GM18520 (cell line): Measurements from ENCODE around the gene UBE2M.

Experiments used
- ATAC-seq: cut with Tn5 transposase; IDR thresholded peaks from one replicate; pipeline ENCODE4 v1.9.1; 2021; ENCODE audit not compliant: unreplicated experiment

UBE2M gene

DNA sequence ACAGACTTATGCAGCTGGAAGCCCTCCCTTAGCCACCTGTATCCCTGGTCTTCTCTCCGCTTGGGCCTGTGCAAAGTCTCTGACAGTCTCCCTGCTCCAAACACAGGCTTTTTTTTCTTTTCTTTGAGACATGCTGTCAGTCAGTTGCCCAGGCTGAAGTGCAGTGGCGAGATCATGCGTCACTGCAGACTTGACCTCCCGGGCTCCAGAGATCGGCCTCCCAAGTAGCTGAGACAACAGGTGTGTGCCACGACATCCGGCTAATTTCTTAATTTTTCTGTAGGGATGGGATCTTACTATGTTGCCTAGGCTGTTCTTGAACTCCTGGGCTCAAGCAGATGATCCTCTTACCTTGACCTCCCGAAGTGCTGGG, 13.2 kb upstream of the UBE2M start:
- no peak for ATAC-seq

DNA sequence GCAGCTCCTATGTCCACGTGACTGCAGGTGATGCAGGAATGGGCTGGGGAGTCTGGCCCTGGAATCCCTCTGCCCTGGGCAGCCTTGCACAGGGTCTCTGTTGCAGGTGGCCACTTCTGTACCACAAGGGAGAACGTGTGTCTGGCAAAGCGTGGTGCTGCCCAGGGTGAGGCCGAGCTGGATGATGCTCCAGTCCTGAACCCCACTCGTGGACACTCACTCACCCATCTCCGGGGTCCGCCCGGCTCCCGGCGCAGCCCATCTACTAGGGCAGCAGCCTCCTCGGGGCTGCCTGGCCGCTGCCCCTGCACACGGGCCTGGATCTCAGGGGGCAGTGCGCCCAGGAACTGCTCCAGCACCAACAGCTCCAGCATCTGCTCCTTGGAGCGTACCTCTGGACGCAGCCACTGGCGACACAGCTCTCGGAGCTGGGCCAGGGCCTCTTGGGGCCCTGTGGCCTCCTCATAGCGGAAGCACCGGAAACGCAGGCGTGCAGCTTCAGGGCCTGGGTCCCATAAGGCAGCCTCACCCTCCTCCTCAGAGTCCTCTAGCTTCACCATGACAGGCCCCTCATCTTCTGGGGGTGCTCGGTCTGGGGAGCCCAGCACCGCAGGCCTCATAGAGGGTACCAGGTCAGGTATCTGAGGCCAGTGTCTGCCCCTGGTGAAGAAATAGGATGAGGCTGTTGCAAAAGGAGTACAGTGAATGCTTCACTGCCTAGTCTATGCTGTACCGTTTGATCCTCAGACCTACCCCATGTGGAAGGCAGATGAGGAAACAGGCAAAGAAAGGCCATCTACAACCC, 12.6 kb upstream of the UBE2M start:
- ATAC-seq = no peak

GRCh38 chr19:58569943-58570670, 11.7 kb upstream of the UBE2M start:
- ATAC-seq = no peak

DNA sequence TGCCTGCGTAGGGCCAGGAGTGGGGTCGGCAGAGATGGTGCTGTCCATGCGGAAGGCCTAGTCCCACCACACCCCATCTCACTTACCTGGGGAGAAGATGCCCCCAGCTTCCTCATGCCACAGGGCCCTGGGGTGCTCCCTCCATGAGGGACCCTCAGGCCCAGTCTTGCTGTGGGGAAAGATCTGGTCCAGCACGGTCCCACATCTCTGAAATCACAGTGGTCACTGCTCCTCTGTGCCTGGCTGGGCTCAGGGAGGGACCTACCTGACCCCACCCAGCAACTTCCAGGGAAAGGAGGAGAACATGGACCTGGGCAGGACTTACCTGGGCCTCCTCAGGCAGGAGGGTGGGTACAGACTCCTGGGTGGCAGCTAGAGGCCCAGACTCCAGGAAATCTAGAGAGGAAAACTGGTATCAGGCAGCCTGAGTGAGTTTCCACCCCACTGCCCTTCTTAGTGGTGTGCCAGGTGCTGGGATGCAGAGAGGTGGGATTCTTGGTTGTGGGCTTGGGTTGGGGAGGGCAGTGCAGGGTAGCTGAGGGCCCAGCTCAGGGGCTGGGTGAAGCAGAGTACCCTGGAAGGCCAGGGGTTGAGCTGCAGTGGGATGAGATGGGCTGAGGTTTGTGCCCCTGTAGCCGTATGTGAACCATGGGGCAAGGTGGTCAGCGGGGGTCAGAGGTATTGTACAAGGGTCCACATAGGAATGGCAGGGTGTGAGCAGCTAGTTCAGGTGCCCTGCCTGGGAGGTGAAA, 11.0 kb upstream of the UBE2M start:
- no peak for ATAC-seq

GRCh38 chr19:58568453-58569130, 10.2 kb upstream of the UBE2M start:
- no peak for ATAC-seq

- no peak for ATAC-seq
These were observed 8.6 kb upstream of the UBE2M start for GRCh38 chr19:58566989-58567388.

GRCh38 chr19:58563823-58564222, 5.4 kb upstream of the UBE2M start:
- ATAC-seq = no peak

DNA sequence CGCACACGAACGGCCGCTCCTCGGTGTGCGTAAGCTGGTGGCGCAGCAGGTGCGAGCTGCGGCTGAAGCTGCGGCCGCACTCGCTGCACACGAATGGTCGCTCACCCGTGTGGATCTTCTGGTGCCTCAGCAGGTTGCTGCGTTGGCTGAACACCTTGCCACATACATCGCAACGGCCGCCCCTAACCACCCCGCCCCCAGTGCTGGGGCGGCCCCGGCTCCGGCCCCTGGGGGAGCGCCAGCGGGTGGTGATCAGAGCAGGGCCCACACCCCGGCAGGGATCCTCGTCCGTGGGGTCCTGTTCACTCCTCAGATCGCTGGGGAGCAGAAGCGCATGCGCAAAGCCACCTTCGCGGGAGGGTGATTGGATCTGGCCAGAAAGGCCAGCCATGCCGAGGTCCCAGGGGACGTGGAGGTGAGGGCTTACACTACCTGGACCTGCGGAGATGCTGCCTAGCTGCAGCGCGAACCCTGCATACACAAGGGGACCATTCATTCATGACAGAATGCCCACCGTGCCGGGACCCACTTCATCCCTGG, 4.7 kb upstream of the UBE2M start:
- ATAC-seq = no peak

GRCh38 chr19:58562122-58563033, 4.0 kb upstream of the UBE2M start:
- no peak for ATAC-seq

GRCh38 chr19:58561373-58562121, 3.1 kb upstream of the UBE2M start:
- no peak for ATAC-seq

- ATAC-seq = no peak
These were observed 2.5 kb upstream of the UBE2M start for GRCh38 chr19:58560921-58561320.

DNA sequence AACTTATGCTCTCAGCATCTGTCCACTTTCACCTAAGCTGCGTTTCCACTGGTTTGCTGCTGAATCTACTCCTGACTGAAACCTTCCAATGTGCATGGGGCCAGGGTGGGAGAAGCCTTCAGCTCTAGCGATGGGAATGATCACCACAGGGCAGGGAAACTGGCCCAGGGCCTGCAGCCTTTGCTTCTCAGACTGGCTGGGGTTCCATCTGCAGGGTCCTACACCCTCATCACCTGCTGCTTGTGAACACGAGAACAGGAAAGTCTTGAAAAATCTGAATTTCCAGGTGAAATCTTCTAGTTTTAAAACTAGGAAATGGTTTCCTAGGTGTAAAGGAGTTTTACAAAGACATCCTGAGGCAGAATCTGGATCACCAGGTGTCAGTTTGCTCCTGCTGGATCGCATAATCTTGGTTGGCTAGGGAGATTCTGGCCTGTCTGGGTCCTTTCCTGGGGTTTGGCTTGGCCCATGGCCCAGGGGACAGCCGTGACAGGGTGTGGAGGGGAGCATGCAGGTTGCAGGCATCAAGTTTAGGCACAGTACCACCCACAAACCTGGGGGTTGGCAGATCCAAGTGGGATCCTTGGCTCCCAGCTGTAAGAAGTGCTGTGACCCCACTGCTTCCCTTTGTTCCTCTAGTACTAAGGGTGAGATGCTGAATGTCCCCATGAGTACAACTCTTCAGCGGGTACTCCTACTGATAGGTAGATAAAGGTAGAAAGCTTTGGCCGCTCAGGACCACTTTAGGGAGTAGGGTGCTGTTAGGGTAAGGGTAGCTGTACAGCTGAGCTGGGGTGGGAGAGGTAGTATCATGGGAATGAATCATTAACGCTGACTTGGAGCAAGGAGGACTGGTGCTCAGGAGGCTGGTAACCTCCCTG, 1.8 kb upstream of the UBE2M start:
- no peak for ATAC-seq

- peak; percentile 17 for ATAC-seq
These were observed 1.0 kb upstream of the UBE2M start for GRCh38 chr19:58559275-58560006.

GRCh38 chr19:58558623-58559274, 338 bp upstream of the UBE2M start:
- peak; percentile 42 for ATAC-seq

- ATAC-seq = no peak
These were observed 968 bp downstream of the UBE2M start for GRCh38 chr19:58557221-58558065.

- no peak for ATAC-seq
These were observed 1.7 kb downstream of the UBE2M start for GRCh38 chr19:58556622-58557220.
